HG03039 (cell line): ENCODE results near the gene LTN1.

Experiments
- ATAC-seq: cut with Tn5 transposase; IDR thresholded peaks from one replicate; pipeline ENCODE4 v1.9.1; 2021; ENCODE audit warnings: mild to moderate bottlenecking, moderate library complexity; ENCODE audit not compliant: unreplicated experiment

The LTN1 gene

GRCh38 chr21:28884976-28885852 is 107.5 kb downstream of the LTN1 start:
- peak; percentile 95 for ATAC-seq

GRCh38 chr21:28884481-28884880 is 108.2 kb downstream of the LTN1 start:
- ATAC-seq, result no peak

- ATAC-seq, result no peak
These were observed 108.7 kb downstream of the LTN1 start for GRCh38 chr21:28883931-28884330.

GRCh38 chr21:28882345-28882744 is 110.3 kb downstream of the LTN1 start:
- ATAC-seq, result no peak
